HG02763 (cell line): ENCODE data around the gene MAP2K5.

Experiments
- ATAC-seq: cut with Tn5 transposase; IDR thresholded peaks from one replicate; pipeline ENCODE4 v1.9.1; 2021; ENCODE audit warnings: mild to moderate bottlenecking, moderate library complexity; ENCODE audit not compliant: unreplicated experiment

The MAP2K5 gene

DNA sequence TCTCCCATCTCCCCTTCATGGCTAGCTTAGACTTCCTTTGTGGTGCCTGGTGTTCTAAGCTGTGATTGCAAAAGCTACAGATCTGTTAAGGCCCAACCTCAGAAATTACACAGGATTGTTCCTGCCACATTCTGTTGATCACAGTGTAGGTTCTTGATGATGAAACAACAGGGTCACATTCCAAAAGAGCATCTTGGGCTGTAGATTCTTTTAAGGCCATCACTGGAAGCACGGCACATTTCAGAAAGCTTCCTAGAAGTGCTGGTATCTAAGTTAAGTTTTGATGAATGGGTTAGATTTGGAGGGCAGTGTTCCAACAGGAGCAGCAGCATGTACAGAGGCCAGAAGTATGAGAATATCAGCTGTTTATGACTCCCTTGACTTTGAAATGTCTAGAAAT, 175.3 kb downstream of the MAP2K5 start:
- ATAC-seq, result no peak

DNA sequence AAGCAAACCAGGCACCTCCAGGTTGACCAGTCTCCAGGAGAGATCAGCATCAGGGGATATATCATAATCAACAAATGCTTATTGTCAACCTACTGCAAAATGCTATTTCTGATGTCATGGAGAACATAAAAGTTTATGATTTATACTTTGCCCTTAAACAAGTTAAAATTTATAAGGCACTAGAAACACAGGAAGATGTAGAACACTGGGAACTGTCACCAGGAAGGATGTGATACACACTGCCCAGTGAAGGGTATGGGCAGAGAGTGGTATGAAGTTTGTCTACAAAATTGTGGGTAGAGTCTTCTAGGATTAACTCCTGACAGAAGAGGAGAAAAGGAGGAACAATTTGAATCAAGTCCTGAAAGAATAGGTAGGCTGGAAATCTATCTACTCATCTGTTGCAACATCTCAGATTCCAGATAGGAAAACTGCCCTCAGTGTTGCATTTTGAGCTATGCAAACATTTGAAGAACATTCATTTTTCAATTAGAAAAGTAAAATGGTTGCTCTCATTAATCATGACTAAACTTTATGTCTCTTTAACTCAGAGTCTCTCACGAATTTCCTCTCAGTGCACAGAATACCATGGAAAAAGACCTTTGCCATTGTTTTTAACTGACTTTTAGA, 176.9 kb downstream of the MAP2K5 start:
- ATAC-seq, result no peak

DNA sequence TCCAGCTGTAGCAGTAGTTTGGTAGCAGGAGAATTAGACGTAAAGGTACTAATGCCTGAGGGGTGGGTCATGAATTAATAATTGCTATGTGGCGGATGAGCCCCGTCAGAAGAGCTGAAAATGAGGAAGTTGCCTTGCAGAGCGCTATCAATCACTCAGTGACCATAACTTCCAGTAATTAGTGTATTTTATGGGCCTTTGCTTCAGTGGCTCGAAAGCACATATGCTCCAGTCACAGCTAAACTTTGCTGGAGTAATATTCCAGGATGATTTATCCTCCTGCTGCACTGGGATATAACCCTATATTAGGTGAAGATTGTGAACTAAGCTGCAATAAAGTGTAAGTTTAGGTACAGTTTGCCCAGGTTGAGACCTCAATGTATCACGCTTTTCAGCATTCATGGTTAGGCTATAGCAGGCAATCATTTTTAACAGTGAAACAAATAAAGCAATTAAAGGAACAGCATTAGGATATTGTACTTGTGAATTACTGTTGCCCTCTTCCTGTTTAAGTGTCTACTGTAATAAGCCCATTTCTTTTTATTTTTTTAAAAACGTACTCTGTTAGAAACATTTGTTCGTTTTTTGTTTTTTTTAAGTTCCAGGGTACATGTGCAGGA, 178.2 kb downstream of the MAP2K5 start:
- ATAC-seq, result no peak

DNA sequence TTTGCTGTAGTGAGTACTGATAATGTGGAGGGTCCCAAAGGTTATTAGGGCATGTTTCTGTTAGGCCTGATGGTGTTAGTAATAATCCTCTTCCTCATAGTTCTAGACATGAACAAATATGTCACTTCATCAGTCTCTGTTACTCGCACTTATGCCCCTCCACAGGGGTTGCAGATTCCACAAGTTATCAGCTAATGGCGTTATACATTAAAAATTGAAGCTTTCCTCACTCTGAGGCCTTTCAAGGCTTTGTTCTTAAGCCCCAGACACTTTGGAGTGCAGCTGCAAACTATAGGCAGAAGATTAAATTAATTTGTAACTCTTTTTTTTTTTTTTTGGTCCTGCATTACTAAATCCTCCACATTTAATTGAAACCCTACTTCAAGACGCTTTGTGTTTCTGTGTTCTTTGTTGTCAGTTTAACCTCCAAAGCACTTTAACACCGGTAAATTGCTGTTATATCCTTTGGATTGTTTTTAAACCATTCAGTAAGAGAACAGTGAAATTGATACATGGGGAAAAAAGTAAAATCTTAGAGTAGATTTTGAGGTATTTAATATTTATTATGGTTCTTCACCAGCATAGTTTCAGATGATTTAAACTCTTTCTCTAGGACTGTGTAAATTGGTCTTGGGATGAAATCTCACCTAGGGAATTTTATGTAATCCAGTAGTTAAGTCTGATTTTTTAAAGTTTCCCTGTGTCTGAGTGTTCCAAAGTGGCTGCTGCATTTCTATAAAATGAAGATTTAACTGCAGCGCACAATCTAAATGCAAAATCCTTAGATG, 179.7 kb downstream of the MAP2K5 start:
- ATAC-seq, result no peak

DNA sequence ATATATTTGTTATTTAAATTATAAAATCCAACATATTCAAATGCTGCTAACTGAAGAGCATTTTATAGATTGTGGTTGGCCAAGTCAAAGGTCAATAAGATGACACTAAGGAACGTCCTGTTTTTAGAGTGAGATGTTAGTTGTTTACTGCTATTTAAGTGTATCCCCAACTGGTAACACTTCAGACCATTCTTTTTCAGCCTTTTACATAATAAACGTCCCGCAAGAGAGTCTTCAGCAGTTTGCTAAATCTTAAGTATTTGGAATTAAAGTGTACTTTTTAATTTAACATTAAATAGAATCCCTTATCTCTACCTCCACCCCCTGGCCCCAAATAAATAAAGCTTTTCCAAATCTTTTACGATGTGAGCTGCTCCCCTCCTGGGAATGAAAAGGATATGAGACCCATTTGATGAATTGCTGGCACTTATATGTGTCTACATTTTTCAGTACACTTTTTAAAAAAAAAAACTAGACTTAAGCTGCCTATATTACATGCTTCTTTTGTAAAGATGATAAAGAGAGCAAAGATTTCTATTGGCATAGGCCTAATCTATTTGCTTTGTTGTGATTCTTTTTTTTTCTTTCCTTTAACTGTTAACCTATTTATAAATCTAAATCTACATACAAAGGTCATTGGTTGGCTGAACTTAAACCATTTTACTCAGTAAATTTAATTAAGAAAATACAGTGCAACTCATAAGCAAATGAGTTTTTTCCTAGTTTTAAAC, 181.0 kb downstream of the MAP2K5 start:
- ATAC-seq, result no peak

DNA sequence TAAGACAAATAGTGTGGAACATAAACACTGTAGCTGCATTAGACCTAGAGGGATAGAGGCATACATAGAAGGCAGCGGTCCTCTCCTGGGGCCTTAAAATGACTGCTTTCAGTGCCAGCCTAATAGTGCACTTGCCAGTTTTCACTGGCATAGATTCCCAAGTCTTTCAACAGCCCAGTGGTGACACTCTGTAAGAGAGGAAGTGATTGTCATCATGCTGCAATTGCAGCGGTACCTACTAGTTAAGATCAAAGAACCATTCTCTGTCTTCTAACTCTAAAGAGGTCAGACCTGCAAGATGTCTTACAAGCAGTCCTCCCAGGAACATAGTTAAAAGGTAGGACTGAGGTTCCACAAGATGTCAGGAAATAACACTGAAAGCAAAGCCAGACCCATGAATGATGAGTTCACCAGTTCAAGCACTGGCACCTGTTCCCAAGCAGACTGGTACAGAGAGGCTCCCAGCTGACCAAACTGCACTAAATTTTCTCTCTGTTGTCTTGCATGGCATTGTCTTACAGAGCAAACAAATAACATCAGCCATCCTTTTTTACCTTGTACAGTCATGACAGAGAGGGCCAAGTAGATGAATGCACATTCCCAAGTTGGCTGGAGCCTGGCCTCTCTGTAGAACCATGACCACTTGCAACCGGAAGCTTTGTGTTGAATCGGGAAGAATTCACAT, 182.3 kb downstream of the MAP2K5 start:
- no peak for ATAC-seq

DNA sequence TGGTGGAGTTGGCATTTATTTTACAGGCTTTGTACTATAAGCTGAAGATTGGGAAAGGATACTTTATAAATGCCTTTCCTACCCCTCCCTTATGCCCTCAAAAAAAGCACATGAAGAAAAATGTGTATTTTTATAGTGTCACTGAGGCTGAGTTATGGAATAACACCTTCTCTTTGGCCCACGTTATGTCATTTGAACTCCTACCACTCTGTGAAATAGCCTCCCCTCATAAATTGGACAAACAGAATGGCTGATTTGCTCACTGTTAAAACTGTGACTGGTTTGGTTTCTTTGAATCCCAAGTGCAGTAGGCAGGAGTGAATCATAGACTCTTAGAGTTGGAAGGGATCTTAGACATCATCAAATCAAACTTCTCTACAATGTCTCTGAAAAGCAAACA, 187.6 kb downstream of the MAP2K5 start:
- ATAC-seq, result no peak

DNA sequence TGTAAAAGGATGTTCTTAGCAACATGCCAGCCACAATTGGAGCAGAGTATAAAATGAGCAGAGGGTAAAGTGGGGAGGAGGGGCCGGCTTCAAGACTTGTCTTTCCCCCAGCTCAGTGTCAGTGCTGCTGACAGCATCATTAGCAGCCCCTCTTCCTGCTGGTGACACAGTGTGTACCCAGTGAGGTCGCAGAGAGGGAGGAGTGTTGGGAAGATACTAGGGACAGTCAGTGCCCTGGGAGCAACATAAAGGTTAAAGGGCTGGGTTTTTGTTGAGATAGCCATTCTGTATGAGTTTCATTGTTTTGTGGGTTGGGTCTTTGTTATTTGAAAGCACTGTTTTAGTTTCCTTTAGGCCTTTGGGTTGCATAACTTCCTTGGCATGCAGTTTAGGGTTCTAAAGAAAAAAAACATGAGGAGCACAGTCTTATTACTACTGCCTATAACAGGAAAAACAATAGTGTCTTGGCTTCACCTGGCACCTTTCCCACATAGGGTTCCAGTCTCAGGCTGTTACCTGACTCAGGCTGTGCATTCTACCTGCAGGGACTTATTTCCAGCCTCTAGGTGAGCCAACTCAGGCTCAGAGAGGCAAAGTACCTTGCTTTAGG, 188.7 kb downstream of the MAP2K5 start:
- no peak for ATAC-seq

DNA sequence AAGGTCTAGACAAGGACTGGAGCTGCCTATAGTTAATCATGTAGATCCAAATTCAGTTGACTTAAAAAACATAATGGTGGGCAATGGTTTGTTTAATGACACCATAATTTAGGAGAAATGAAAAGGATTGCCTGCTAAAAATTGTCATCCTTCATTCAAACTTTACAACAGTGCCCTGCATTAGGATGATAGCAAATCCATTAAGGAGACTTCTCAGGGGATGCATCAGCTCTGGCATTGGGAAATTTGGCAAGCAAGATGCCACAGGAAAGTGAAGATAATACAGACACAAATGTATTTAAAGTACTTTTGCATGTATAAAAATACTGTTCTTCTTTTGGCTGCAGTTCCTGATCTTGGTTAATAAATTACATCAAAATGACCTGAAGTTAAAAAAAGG, 189.7 kb downstream of the MAP2K5 start:
- no peak for ATAC-seq

DNA sequence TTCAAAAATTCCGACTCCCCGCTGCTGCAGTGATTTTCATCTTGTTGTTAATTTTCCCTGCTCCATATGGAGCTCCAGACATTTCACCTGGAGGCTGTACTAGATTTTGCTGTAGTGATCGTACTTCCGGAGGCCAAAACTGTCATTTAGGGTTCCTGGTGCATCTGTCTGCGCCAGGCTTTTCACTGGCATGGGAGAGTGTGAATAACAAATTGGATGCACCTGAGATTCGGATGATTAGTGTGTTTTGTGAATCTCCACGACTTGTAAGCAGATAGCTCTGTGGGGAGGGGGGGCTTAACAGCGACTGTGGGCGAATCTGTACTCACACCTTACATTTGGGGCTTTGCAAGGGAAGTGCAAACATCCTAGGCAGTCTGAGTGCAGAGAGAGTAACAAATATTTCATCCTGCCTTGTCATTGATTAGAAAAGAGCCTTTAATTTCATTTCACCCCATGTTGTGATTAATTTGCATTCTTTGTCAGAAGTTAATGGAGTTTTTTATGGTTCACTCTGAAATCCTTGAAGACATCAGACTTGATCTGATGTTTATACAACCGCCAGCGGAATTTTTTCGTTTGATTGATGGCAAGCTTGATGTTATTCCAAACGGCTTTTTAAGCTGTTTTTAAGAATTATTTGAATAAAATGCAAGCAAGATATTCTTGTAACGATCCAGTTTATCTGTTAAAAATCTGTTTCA, 190.3 kb downstream of the MAP2K5 start:
- ATAC-seq, result no peak

DNA sequence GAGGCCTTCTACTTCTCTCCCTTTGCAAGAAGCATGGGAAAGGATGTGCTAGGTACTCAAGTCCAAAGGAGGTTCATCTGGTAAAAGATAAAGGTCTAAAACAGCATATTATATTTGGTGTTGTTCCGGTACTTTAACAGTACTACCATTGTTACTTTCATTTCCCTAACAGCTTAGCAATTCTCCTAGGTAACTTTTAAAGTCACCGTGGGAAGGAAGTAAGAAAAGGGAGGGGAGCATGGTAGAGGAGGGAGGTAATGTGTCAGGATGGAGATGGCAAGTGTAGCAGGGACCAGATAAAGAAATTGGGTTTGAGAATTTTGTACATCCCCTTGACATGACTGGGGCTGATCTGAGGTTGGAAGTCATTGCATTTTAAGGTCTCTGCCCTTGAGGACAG, 193.4 kb downstream of the MAP2K5 start:
- no peak for ATAC-seq

DNA sequence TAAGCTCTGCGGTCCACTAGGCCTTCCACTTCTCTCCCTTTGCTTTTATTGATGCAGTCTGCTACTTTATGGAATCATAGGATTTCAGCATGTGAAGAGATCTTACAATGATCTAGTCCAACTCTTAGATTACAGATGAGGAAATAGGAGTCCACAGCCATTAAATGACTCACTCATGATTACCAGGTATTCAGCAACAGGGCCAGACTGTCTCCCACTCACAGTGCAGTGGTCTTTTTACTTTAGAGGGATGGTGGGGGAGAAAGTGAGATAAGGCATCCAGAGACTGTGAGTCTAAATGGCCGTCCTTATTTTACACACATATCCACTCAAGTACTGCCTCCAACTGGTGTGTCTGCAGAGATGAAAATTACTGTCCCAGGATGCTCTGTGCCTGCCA, 194.3 kb downstream of the MAP2K5 start:
- no peak for ATAC-seq

DNA sequence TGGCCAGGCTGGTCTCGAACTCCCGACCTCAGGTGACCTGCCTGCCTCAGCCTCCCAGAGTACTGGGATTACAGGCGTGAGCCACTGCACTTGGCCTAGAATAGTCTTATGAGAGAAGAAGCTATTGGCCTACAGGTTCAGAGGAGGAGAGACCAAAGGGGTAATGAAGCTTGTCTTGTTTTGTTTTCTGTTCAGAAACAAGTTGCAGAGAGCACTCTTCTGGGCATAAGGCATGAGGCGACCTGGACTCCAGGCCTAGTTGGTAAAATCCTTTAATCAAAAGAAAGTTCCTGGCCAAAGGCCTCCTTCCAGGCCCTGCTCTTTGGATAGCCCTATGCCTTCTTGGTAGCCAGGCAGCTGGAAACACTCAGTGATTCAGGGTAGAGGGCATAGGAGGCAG, 195.6 kb downstream of the MAP2K5 start:
- ATAC-seq, result no peak

DNA sequence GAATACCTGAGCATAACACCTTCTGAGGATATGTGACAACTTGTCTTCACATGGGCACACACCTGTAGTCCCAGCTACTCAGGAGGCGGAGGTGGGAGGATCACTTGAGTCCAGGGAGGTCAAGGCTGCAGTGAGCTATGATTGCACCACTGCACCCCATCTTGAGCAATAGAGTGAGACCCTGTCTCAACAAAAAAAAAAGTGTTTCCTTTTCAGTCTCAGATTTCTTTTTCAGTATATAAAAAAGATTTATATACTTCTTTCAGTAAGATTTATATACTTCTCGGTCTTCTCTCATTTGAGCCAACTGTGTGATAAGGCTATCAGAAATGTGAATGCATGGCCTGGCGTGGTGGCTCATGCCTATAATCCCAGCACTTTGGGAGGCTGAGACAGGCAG, 197.9 kb downstream of the MAP2K5 start:
- ATAC-seq, result no peak

DNA sequence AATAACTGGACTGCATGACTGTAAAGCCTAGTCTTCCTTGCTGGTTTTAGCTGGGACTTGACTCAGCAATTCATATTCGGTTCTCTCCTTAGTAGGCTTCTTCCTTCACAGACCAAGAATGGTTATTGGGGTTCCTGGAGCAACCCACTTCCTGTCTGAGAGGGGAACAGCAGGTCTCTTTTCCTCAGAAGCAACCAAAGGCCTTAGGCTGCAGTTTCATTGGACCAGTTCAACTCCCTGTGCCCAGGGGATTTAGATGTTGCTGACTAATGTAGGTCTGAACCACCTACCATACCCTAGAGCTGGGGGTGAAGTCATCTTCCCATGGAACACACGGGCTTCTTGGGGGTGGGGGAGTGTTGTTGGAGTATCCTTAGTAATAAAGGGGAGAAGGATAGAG, 198.8 kb downstream of the MAP2K5 start:
- ATAC-seq, result no peak

DNA sequence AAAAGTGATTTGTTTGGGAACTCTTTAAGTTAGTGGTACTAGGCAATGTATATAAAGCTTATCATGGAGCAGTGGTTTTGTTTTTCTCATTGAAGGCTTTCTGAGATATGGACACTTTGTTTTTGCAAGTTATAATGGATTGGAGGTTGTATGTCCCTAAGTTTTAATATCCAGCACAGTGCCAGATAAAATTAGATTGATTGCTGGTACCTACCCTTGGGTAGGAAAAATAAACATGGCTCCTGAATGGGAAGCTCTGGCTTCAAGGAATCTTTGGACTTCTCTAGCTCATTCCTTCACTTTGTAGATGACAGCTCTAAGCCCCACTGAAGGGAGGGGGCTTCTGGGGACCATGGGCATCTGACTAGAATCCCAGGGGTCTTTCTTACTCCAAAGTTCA, 201.1 kb downstream of the MAP2K5 start:
- no peak for ATAC-seq

DNA sequence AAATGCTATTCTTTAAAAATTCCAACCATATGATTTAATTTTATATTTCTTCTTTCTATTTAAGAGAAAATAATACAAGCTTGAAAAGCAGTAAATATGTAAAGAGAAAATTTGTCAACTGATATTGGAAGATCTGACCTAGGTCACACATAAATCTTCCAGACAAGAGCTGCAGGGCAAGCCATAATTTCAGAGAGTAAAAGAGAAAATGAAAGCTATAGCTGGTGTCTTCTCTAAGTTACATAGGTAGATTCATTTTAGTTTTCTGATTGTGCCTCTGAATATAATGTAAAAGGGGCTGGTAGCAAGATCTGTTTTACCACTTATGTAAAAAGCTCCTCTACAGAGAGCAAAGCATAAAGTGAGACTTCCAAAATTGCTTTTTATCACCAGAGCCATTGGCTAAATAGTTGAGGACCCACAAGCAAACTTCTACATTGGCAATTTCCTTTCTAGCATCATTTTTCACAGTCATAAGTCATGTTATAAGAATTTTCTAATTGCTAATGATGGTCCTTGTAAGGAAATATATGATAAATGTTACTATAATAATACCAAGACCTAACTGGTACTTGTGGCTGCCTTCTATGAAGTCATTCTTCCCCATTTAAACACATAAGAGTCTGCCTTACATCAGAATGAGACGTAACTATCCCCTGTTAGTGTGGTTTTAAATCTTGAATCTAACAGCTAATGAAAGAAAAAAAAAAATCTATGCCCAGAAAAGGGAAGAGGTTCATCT, 202.0 kb downstream of the MAP2K5 start:
- no peak for ATAC-seq

DNA sequence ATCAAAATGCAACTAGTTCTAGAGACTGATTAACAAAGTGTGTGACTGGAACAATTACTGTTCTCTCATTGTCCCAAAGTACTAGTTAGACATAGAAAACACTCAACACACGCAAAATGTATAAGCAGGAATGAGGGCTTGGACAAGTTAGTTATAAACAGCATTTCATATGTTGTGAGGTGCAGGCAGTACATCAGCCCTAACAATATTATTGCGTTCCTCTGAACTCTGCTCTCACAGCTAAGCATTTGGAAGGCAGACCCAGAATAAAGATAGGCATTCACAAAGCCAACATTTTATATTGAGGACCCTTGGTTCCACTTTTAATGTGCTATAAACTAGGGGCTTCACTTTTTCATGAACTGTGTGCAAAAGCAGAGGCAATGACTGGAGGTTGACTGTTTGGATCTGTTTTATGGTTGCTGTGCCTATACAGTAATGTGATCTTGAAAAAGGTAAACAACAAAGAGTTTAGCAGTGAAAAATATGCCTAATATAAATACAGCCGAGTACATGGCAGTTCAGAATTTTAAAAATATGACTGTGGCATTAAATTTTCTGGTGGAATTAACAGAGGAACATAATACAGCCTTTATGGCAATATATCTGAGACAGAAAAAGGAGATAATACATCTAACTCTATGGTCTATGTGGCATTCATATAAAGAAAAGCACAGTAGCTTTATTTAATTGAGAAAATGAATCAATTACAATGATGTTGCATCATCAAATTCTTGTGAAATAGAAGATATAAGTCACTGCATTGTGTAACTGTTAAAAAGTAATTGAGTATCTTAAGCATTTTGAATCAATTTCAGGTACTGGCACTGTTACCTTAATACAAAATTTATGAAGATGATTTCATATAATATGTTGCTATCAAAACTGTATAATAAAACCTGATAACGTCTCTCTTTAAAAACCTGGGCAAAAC, 202.8 kb downstream of the MAP2K5 start:
- no peak for ATAC-seq
